Gastroesophageal sphincter (tissue), 4 donors: ENCODE results near the gene HBQ1. TPM values are rescaled to one million over a fixed set of nuclear protein-coding genes. Genes with fewer than 3 reads are reported as not detected.
"Not testable (repeated sequence)": the region's sequence is repeated elsewhere in the genome, so short reads cannot be mapped to it uniquely, and the experiment has no call there.

Experiments
- ATAC-seq: fragments of 150-250 bp; one replicate; pipeline ENCODE4 v1.9.1; 2016; ENCODE audit warnings: mild to moderate bottlenecking, moderate library complexity
- H3K27ac ChIP-seq, 4 donors: fragments of 200-600 bp; sonication (generic) in 3 of 4; 1 replicate in 3 of 4; 2 replicates in 1 of 4; pipeline ENCODE4 v1.5.1; 2016 to 2019
- H3K27me3 ChIP-seq: fragments of 200-600 bp; sonication (generic); one replicate; pipeline ENCODE4 v1.5.1; 2019
- H3K36me3 ChIP-seq, 2 donors: fragments of 200-600 bp; sonication (generic); one replicate each; pipeline ENCODE4 v1.5.1; 2019; ENCODE audit warnings: control low read depth in 1 of 2
- H3K4me1 ChIP-seq, 3 donors: fragments of 200-600 bp; sonication (generic); 1 replicate in 2 of 3; 2 replicates in 1 of 3; pipeline ENCODE4 v1.5.1; 2016 to 2019; ENCODE audit warnings: control low read depth in 2 of 3
- H3K4me3 ChIP-seq, 2 donors: fragments of 200-600 bp; sonication (generic); one replicate each; pipeline ENCODE4 v1.5.1; 2019; ENCODE audit warnings: mild to moderate bottlenecking in 1 of 2, moderate library complexity in 1 of 2
- H3K9me3 ChIP-seq, 3 donors: fragments of 200-600 bp; sonication (generic); one replicate each; pipeline ENCODE4 v1.5.1; 2017 to 2019; ENCODE audit warnings: control low read depth in 2 of 3
- CTCF ChIP-seq, 4 experiments: fragments of 200-600 bp in 2 of 4; fragments of 450-650 bp in 2 of 4; sonication (generic) in 1 of 4; IDR thresholded peaks; one replicate each; pipeline ENCODE4 v1.5.1; 2017 to 2019; ENCODE audit warnings: antibody characterized with exemption in 4 of 4, mild to moderate bottlenecking in 2 of 4, moderate library complexity in 2 of 4
- EP300 ChIP-seq: sonication (generic); formaldehyde crosslinking; IDR thresholded peaks from one replicate; pipeline ENCODE4 v1.6.1; 2017; ENCODE audit warnings: antibody characterized with exemption, mild to moderate bottlenecking
- POLR2A ChIP-seq, 2 donors: fragments of 450-650 bp; IDR thresholded peaks; one replicate each; pipeline ENCODE4 v1.6.1; 2017; ENCODE audit warnings: antibody characterized with exemption in 2 of 2, mild to moderate bottlenecking in 2 of 2, moderate library complexity in 1 of 2
- POLR2AphosphoS5 ChIP-seq: sonication (generic); formaldehyde crosslinking; IDR thresholded peaks from one replicate; pipeline ENCODE4 v1.6.1; 2017; ENCODE audit warnings: antibody characterized with exemption
- WGBS, 2 donors: methylation state at CpG; one replicate each; pipeline ENCODE4 v1.1.5; 2018; ENCODE audit warnings: low coverage in 1 of 2; 5-methylcytosine and 5-hydroxymethylcytosine counted together
- small RNA-seq, 4 donors: library from RNA; depleted of rRNA; stranded (forward); fragments of <200 nt; gene quantifications; one replicate each; pipeline ENCODE3, GENCODE V24; 2016
- total RNA-seq, 4 donors: library from RNA; depleted of rRNA; stranded (reverse); fragments of >200 nt; gene quantifications; one replicate each; pipeline ENCODE4 v1.1.0, GENCODE V29; 2016

HBQ1 gene
- total RNA-seq, 4 donors from 2014 or later: not detected

- no peaks in the 10 kb centered on the region for H3K4me1 ChIP-seq
- TF ChIP-seq POLR2AphosphoS5: no peak
- H3K27ac ChIP-seq: no peak overlapping the region
- H3K4me3 ChIP-seq: no peak overlapping the region
- no peaks in the 10 kb centered on the region for H3K9me3 ChIP-seq
- peaks cover 0 to 100% of the 10 kb centered on the region in 2 donors for H3K36me3 ChIP-seq
- no peak for ATAC-seq
- H3K27me3 ChIP-seq: no peaks in the 10 kb centered on the region
- 51 to 66% methylated on average over 4 of the region's 4 CpGs for WGBS, 2 donors
Measured at GRCh38 chr16:220021-220420, 39.8 kb downstream of the HBQ1 start.

DNA sequence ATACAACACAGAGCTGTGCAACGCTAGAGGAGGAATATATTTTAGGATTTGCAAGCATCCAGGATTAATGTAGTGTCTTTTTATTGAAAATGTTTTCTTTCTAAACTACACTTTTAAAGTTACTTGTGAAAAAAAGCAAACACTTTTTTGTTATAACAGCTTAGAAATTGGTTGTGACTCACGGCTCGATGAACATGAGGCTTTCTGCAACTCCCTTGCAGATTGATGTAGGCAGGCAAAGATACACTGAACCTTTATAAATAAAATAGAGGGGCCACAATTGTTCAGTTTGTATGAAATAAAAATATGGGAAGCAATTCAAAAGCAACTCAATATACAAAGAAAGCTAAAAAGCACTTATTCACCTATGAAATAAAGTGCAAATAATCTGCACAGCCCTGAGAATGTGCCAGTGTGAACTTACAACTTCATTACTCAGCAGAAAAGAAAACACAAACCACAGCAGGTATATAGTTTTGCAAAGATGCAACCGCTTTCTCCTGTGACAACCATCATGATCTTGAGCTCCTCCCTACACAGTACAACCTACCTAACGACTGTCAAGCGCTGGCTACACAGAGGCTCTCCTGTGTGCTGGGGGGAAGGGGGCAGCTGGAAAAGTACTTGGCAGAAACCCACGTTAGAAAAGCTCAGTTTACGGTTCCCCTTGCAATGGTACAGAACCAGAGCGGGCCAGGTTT is 48.0 kb downstream of the HBQ1 start:
- Histone ChIP-seq H3K27ac (peak overlapping the region; percentile 96 to 99 (median 98)), H3K4me1 (peaks cover 0 to 32% (median 11%) of the 10 kb centered on the region in 3 donors), H3K4me3 (peak overlapping the region; percentile 84 to 91), H3K9me3 (no peaks in the 10 kb centered on the region), H3K36me3 (peaks cover 0 to 45% of the 10 kb centered on the region in 2 donors), H3K27me3 (no peaks in the 10 kb centered on the region)
- TF ChIP-seq CTCF (IDR thresholded peaks at IDR 0.05) (no peak), POLR2A (IDR thresholded peaks at IDR 0.05) (no peak), EP300 (no peak)
- ATAC-seq: no peak
- WGBS, 2 donors: 12% methylated on average over 5 to 9 of the region's 9 CpGs

- Histone ChIP-seq H3K4me1 (peaks cover 0 to 36% (median 11%) of the 10 kb centered on the region in 3 donors), H3K36me3 (peaks cover 0 to 37% of the 10 kb centered on the region in 2 donors)
- WGBS, 2 donors: 7 to 12% methylated on average over 7 to 11 of the region's 88 CpGs
Measured at GRCh38 chr16:228852-229730, 48.8 kb downstream of the HBQ1 start, which contains the start of gene LUC7L. Gene LUC7L (minus strand): TSS chr16:229449. CDS start chr16:229339, 110 bp downstream.

DNA sequence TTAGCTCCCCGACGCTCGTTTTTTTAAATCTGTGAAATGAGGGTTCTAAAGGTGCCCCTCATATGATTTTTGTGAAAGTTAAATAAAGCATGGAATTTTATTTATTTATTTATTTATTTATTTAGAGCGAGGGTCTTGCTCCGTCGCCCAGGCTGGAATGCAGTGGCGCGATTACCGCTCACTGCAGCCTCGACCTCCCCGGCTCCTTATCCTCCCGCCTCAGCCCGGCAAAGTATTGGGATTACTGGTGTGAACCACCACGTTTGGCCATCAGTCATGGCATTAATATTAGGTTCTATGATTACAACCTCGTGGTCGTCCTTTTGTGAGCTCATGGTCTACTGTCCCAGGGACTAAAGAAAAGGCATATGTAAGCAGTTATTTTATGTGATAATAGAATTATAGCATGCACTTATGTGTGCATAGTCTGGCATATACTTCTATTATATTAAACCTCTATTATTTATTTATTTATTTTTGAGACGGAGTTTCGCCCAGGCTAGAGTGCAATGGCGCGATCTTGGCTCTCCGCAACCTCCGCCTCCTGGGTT is 49.5 kb downstream of the HBQ1 start:
- no peak for TF ChIP-seq EP300
- H3K9me3 ChIP-seq: no peaks in the 10 kb centered on the region
- H3K4me3 ChIP-seq: peak overlapping the region; percentile 84 to 91
- peak overlapping the region in 3 of 4 donors; percentile 96 to 99 (median 99) for H3K27ac ChIP-seq
- peaks cover 0 to 30% of the 10 kb centered on the region in 2 donors for H3K36me3 ChIP-seq
- WGBS, 2 donors: 72 to 78% methylated on average over 18 to 22 of the region's 22 CpGs
- H3K27me3 ChIP-seq: no peaks in the 10 kb centered on the region
- ATAC-seq: no peak
- H3K4me1 ChIP-seq: peaks cover 0 to 38% (median 11%) of the 10 kb centered on the region in 3 donors

More at GRCh38 chr16:228852-229730, 48.8 kb downstream of the HBQ1 start, which contains the start of gene LUC7L:
- TF ChIP-seq POLR2AphosphoS5 (peak; percentile 98), POLR2A (IDR thresholded peaks at IDR 0.05) (peak; percentile 93 to 94), EP300 (no peak), CTCF (IDR thresholded peaks at IDR 0.05) (peak in 2 of 4 experiments; percentile 16 to 17)
- H3K27me3 ChIP-seq: no peaks in the 10 kb centered on the region
- peak within 1 kb of the TSS; percentile 84 to 91 for H3K4me3 ChIP-seq
- peak within 1 kb of the TSS; percentile 96 to 99 (median 98) for H3K27ac ChIP-seq
- H3K9me3 ChIP-seq: no peaks in the 10 kb centered on the region
- ATAC-seq: peak; percentile 95

GRCh38 chr16:230351-230750 is 50.1 kb downstream of the HBQ1 start:
- 94% methylated on average over 17 of the region's 18 CpGs; no CpG with 5 or more reads in 1 of the 2 donors for WGBS, 2 donors
- H3K27ac ChIP-seq, H3K27me3 ChIP-seq, ATAC-seq, H3K4me3 ChIP-seq, H3K9me3 ChIP-seq: not testable (repeated sequence)
- peaks cover 0 to 25% of the 10 kb centered on the region in 2 donors for H3K36me3 ChIP-seq
- peaks cover 0 to 42% (median 11%) of the 10 kb centered on the region in 3 donors for H3K4me1 ChIP-seq

Small RNA genes lying within 50 kb of the gene (small RNA-seq; reads per million reads assigned to genes)
- gene RF00019: 0 reads per million in 4 donors

Other genes with a start within 250 kb of the HBQ1 start
- 1 to 10 TPM; 2.6 to 5.1 (median 4.5) TPM for gene POLR3K, start 126.9 kb upstream of the HBQ1 start, total RNA-seq
- 10 to 100 TPM; 25.6 to 34.4 (median 28.5) TPM for gene SNRNP25, start 126.6 kb upstream of the HBQ1 start, total RNA-seq
- 10 to 100 TPM; 21.0 to 52.3 (median 33.0) TPM for gene RHBDF1, start 107.8 kb upstream of the HBQ1 start, total RNA-seq
- gene MPG, start 102.2 kb upstream of the HBQ1 start, total RNA-seq: 100 to 1,000 TPM in 2 of 4 donors, 10 to 100 TPM in 2; 57.4 to 114 (median 92.4) TPM
- gene NPRL3, start 41.8 kb upstream of the HBQ1 start, total RNA-seq: 10 to 100 TPM in 3 of 4 donors, 1 to 10 TPM in 1; 6.5 to 15.7 (median 13.9) TPM
- gene HBZ, start 27.8 kb upstream of the HBQ1 start, total RNA-seq: not detected
- 1 to 10 TPM in 1 of 4 donors, not detected in 3; 3.0 TPM for gene HBM, start 14.5 kb upstream of the HBQ1 start, total RNA-seq
- gene HBA2, start 7.6 kb upstream of the HBQ1 start, total RNA-seq: 10 to 100 TPM in 3 of 4 donors, not detected in 1; 40.9 to 72.6 (median 57.7) TPM
- gene HBA1, start 3.8 kb upstream of the HBQ1 start, total RNA-seq: 10 to 100 TPM in 3 of 4 donors, not detected in 1; 15.5 to 96.7 (median 53.1) TPM
- 100 to 1,000 TPM in 1 of 4 donors, 10 to 100 TPM in 3; 34.7 to 112 (median 59.6) TPM for gene LUC7L, start 49.0 kb downstream of the HBQ1 start, total RNA-seq
- gene FAM234A, start 54.4 kb downstream of the HBQ1 start, total RNA-seq: 100 to 1,000 TPM in 2 of 4 donors, 10 to 100 TPM in 2; 54.5 to 123 (median 93.2) TPM
- 10 to 100 TPM in 2 of 4 donors, 1 to 10 TPM in 2; 3.0 to 11.5 (median 10.1) TPM for gene RGS11, start 95.5 kb downstream of the HBQ1 start, total RNA-seq
- 1 to 10 TPM; 1.2 to 2.7 (median 1.8) TPM for gene ARHGDIG, start 100.1 kb downstream of the HBQ1 start, total RNA-seq
- under 1 TPM in 2 of 4 donors, not detected in 2; 0.81 to 0.93 TPM for gene PDIA2, start 102.7 kb downstream of the HBQ1 start, total RNA-seq
- 10 to 100 TPM; 26.0 to 58.8 (median 32.9) TPM for gene AXIN1, start 172.3 kb downstream of the HBQ1 start, total RNA-seq
- gene MRPL28, start 190.1 kb downstream of the HBQ1 start, total RNA-seq: 10 to 100 TPM; 47.7 to 93.5 (median 55.8) TPM
- 10 to 100 TPM; 19.9 to 47.6 (median 24.3) TPM for gene PGAP6, start 201.5 kb downstream of the HBQ1 start, total RNA-seq
- gene NME4, start 216.7 kb downstream of the HBQ1 start, total RNA-seq: 100 to 1,000 TPM in 3 of 4 donors, 10 to 100 TPM in 1; 61.1 to 169 (median 136) TPM
- 10 to 100 TPM; 11.7 to 25.4 (median 19.9) TPM for gene DECR2, start 221.4 kb downstream of the HBQ1 start, total RNA-seq
- gene RAB11FIP3, start 245.2 kb downstream of the HBQ1 start, total RNA-seq: 10 to 100 TPM; 47.4 to 88.9 (median 58.6) TPM